Measurements from ENCODE around the gene RPL29.

- TF ChIP-seq CTCF (IDR thresholded peaks at IDR 0.05; ENCODE audit: insufficient read depth, low read depth, low read length) (no peak), EZH2 (IDR thresholded peaks at IDR 0.05; ENCODE audit: insufficient read depth, low read length) (no peak)
Measured at GRCh38 chr3:52004906-52005395, 9.3 kb upstream of the RPL29 start.
